Colonic mucosa (tissue), 4 donors: ENCODE results near the gene WIPF2. TPM values are rescaled to one million over a fixed set of nuclear protein-coding genes. Genes with fewer than 3 reads are reported as not detected.

Experiments
- DNase-seq: peaks from one replicate; pipeline ENCODE4 v3.0.0-alpha.2; 2020
- H3K27ac ChIP-seq: fragments of 200-600 bp; one replicate; pipeline ENCODE4 v1.8.0; 2021
- H3K27me3 ChIP-seq: fragments of 200-600 bp; one replicate; pipeline ENCODE4 v1.8.0; 2021
- H3K36me3 ChIP-seq: fragments of 200-600 bp; one replicate; pipeline ENCODE4 v1.8.0; 2021
- H3K4me1 ChIP-seq: fragments of 200-600 bp; one replicate; pipeline ENCODE4 v1.8.0; 2021; ENCODE audit warnings: mild to moderate bottlenecking
- H3K4me3 ChIP-seq: fragments of 200-600 bp; one replicate; pipeline ENCODE4 v1.8.0; 2021
- H3K9ac ChIP-seq, 2 donors: one replicate each; pipeline ENCODE4 v1.7.0; 2013; ENCODE audit warnings: control low read depth in 2 of 2, low read depth in 2 of 2, low read length in 2 of 2
- H3K9me3 ChIP-seq: fragments of 200-600 bp; one replicate; pipeline ENCODE4 v1.8.0; 2021
- intact Hi-C: fragments of 100-400 bp; cut with DNase I; formaldehyde crosslinking; loops from one replicate; pipeline ENCODE4 v1.14.1; 2022
- total RNA-seq, 2 donors: library from RNA; stranded (reverse); fragmentation: NEBNext Ultra II Directional in 1 of 2; extraction: Animal tissue kit (Norgen Biotek cat#: 25700) in 1 of 2; gene quantifications; one replicate each; pipeline ENCODE4 v1.2.1, GENCODE V29; 2021
- TF ChIP-seq, protein P1 (sequence below): fragments of 200-600 bp; IDR thresholded peaks from one replicate; pipeline ENCODE4 v1.8.0; 2022; ENCODE audit warnings: antibody characterized with exemption, mild to moderate bottlenecking
- donor health status: healthy.
- donor health status: DM: no; HTN: no; CAD: no.
- donor health status: DM: no; HTN: no; CAD: no.

Gene WIPF2
- total RNA-seq, 2 donors from 2014 or later: 34.5 to 42.0 TPM

DNA sequence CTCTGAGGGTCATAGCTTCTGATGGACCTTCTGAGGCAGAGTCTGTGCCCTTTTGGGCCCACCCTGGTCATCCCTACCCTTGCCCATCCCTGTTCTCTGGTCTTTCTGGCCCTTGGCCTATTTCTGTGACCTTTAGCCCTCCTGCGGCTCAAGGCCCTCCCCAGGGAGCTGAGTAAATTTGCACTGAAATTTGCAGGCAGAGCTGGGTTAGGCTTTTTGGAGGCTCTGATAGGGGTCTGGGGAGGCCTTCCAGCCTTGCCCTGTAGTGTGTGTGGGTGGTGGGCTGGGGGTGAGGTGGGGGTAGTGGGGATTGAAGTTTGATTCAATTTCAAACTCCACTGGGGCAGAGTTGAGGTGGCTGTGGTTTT lies 107.7 kb downstream of the WIPF2 start:
- Histone ChIP-seq H3K9ac (peak overlapping the region; percentile 62 to 70), H3K4me1 (peaks cover 37% of the 10 kb centered on the region), H3K27me3 (no peaks in the 10 kb centered on the region), H3K9me3 (no peaks in the 10 kb centered on the region), H3K27ac (peak overlapping the region; percentile 63), H3K4me3 (no peak overlapping the region), H3K36me3 (no peaks in the 10 kb centered on the region)
- TF ChIP-seq, protein P1, sequence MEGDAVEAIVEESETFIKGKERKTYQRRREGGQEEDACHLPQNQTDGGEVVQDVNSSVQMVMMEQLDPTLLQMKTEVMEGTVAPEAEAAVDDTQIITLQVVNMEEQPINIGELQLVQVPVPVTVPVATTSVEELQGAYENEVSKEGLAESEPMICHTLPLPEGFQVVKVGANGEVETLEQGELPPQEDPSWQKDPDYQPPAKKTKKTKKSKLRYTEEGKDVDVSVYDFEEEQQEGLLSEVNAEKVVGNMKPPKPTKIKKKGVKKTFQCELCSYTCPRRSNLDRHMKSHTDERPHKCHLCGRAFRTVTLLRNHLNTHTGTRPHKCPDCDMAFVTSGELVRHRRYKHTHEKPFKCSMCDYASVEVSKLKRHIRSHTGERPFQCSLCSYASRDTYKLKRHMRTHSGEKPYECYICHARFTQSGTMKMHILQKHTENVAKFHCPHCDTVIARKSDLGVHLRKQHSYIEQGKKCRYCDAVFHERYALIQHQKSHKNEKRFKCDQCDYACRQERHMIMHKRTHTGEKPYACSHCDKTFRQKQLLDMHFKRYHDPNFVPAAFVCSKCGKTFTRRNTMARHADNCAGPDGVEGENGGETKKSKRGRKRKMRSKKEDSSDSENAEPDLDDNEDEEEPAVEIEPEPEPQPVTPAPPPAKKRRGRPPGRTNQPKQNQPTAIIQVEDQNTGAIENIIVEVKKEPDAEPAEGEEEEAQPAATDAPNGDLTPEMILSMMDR: no peak
- intact Hi-C loops: no loop called here
- peak; percentile 70 for DNase-seq

DNA sequence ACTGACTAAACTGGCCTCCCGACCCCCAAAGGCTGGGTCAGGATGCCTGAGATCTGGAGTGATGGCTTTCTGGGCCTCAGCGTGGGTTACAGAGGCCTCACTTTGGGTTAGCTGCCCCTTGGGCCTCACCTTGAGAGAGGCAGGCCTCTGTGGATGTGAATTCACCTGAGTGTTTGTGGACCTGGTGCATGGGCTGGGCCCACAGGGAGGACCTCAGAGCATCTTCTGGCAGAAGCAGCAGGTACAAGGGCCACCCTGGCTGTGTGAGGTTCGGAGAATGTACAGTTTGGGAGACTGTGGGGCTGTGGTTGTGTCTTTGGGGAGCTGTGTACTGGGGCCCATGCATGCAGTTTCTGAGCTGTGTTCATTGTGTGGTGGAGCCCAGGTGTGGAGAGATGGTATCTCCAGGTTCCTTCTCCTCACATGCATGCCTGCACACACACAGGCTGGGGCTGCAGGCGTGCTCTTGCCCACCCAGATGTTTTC lies 108.2 kb downstream of the WIPF2 start:
- H3K27ac ChIP-seq: peak overlapping the region; percentile 63
- intact Hi-C loops: no loop called here
- no peak for DNase-seq
- TF ChIP-seq, protein P1: no peak
- no peaks in the 10 kb centered on the region for H3K27me3 ChIP-seq
- H3K4me1 ChIP-seq: peaks cover 38% of the 10 kb centered on the region
- H3K4me3 ChIP-seq: no peak overlapping the region
- no peaks in the 10 kb centered on the region for H3K36me3 ChIP-seq
- H3K9me3 ChIP-seq: no peaks in the 10 kb centered on the region
- H3K9ac ChIP-seq: peak overlapping the region; percentile 55 to 70

DNA sequence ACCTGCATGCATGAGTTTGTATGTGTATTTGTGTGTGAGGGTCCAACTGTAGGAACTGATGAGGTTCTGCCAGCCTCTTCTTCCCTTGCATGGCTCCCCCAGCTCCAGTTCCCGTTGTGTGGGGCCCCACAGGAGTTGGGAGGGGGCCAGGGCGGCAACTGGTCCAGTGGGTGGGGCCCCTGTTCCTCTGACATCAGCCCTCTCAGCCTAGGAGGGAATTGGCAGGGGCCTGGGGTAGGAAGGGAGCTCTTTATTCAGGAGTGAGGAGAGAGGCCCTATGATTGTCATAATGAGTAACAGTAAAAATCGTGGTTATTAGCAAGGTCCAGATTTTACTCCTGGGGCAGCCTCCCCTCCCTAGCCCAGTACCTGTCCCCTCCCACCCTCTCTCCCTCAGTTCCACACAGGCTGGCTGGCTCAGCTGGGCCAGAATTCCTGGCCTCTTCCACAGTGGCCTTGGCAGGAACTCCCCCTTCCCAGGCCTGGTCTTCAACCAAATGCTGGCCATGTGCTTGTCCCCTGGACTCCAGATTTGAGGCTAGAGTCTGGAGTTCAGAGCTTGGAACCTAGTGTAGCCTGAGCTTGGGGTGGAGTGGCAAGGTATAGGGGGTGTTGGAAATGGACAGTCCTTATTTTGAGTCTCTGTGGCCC lies 108.8 kb downstream of the WIPF2 start:
- intact Hi-C loops: no loop called here
- H3K27ac ChIP-seq: peak overlapping the region; percentile 63
- TF ChIP-seq, protein P1: no peak
- H3K27me3 ChIP-seq: no peaks in the 10 kb centered on the region
- peak overlapping the region; percentile 30 to 70 for H3K9ac ChIP-seq
- peaks cover 43% of the 10 kb centered on the region for H3K4me1 ChIP-seq
- H3K36me3 ChIP-seq: no peaks in the 10 kb centered on the region
- peak; percentile 42 for DNase-seq
- H3K4me3 ChIP-seq: no peak overlapping the region
- H3K9me3 ChIP-seq: no peaks in the 10 kb centered on the region

DNA sequence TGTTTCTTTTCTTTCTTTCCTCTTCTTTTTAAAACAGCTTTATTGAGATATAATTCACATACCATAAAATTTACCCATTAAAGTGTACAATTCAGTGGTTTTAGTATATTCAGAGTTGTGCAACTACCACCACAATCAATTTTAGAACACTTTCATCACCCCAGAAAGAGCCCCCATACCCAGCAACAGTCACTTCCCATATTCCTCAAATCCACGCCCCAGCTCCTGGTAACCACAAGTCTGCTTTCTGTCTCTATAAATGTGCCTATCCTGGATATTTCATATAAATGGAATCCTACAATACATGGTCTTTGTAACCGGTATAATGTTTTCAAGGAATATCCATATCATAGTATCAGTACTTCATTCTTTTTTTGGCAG lies 109.3 kb downstream of the WIPF2 start:
- Histone ChIP-seq H3K4me3 (no peak overlapping the region), H3K27me3 (no peaks in the 10 kb centered on the region), H3K4me1 (peaks cover 43% of the 10 kb centered on the region), H3K9ac (peak overlapping the region in 1 of 2 donors; percentile 30), H3K36me3 (no peaks in the 10 kb centered on the region), H3K9me3 (no peaks in the 10 kb centered on the region), H3K27ac (no peak overlapping the region)
- intact Hi-C loops: no loop called here
- no peak for DNase-seq
- TF ChIP-seq, protein P1: no peak

DNA sequence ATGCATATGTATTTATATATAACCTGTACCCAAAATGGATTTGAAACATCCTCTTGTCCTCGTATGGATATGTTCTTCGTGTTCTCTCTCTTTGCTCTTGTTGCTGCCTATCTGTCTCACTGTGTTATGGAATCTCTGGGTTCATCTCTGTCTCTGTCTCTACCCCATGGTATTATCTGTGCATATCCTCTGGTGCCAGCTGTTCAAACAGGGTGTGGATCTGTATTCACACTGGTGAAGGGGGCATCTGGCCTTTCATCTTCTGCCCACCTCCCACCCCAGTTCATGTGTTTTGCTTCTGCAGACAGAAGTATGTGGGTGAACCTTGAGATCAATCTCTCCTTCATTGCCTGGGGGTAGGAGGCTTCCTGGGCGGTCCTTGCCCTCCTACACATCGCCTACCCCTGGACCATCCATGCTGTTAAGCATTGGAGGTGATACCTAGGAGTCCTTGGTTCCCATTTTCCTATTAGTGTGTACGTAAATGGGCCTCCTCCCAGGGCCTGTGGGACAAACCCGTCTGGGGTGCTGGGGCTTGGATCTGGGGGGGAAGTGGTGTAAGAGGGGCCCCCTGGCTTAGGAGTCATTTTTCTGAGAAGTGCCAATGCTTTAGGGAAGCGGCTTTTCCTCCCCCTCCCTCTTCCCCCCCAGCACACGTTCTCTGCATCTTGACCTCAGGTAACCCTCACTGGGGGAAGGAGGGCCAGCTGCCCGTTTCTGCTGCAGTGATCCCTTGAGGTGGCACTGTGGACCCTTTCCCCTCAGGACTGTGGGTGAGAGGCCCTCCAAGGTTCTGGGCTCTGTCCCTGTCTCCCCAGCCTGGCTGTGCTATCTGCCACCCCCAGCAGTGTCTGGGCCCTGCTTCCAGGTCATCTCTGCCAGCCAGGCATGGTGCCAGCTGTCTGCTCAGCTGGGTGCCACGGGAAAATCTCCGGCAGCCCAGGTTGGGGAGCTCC lies 111.0 kb downstream of the WIPF2 start:
- Histone ChIP-seq H3K27me3 (no peaks in the 10 kb centered on the region), H3K27ac (peak overlapping the region; percentile 57), H3K4me1 (peaks cover 52% of the 10 kb centered on the region), H3K9me3 (no peaks in the 10 kb centered on the region), H3K4me3 (no peak overlapping the region), H3K9ac (peak overlapping the region; percentile 15 to 31), H3K36me3 (no peaks in the 10 kb centered on the region)
- TF ChIP-seq, protein P1: no peak
- intact Hi-C loops: no loop called here
- no peak for DNase-seq
